HG03108 (cell line): ENCODE data around the gene TMEM54.

Source experiments
- ATAC-seq: cut with Tn5 transposase; IDR thresholded peaks from one replicate; pipeline ENCODE4 v1.9.1; 2021; ENCODE audit warnings: moderate library complexity; ENCODE audit not compliant: unreplicated experiment

Gene TMEM54

GRCh38 chr1:32900956-32901822 lies at the start of gene TMEM54:
Gene TMEM54 (minus strand): TSS chr1:32901389. CDS start chr1:32901238, 151 bp downstream.
- no peak for ATAC-seq

GRCh38 chr1:32949519-32949918 lies 48.3 kb upstream of the TMEM54 start:
- ATAC-seq: no peak

- ATAC-seq: no peak
Measured at GRCh38 chr1:32948905-32949304, 47.7 kb upstream of the TMEM54 start.

GRCh38 chr1:32948390-32948722 lies 47.2 kb upstream of the TMEM54 start:
- ATAC-seq: no peak

GRCh38 chr1:32947669-32948389 lies 46.6 kb upstream of the TMEM54 start:
- ATAC-seq: no peak

GRCh38 chr1:32946413-32946812 lies 45.2 kb upstream of the TMEM54 start:
- ATAC-seq: no peak

GRCh38 chr1:32944180-32944579 lies 43.0 kb upstream of the TMEM54 start:
- ATAC-seq: no peak

GRCh38 chr1:32939655-32940371 lies 38.6 kb upstream of the TMEM54 start:
- no peak for ATAC-seq

- ATAC-seq: no peak
Measured at GRCh38 chr1:32937061-32937460, 35.9 kb upstream of the TMEM54 start.

GRCh38 chr1:32934535-32934934 lies 33.3 kb upstream of the TMEM54 start:
- no peak for ATAC-seq

GRCh38 chr1:32933742-32934322 lies 32.6 kb upstream of the TMEM54 start:
- ATAC-seq: no peak

GRCh38 chr1:32931760-32932159 lies 30.6 kb upstream of the TMEM54 start:
- ATAC-seq: no peak

GRCh38 chr1:32929366-32929765 lies 28.2 kb upstream of the TMEM54 start:
- no peak for ATAC-seq

GRCh38 chr1:32928715-32929114 lies 27.5 kb upstream of the TMEM54 start:
- ATAC-seq: no peak

- no peak for ATAC-seq
Measured at GRCh38 chr1:32928285-32928684, 27.1 kb upstream of the TMEM54 start.

GRCh38 chr1:32927441-32927840 lies 26.3 kb upstream of the TMEM54 start:
- ATAC-seq: no peak

- no peak for ATAC-seq
Measured at GRCh38 chr1:32926562-32926961, 25.4 kb upstream of the TMEM54 start.

GRCh38 chr1:32925403-32926162 lies 24.4 kb upstream of the TMEM54 start:
- ATAC-seq: no peak

- ATAC-seq: no peak
Measured at GRCh38 chr1:32924881-32925344, 23.7 kb upstream of the TMEM54 start.

GRCh38 chr1:32920833-32921232 lies 19.6 kb upstream of the TMEM54 start:
- no peak for ATAC-seq
